ENCODE results near the gene CXADR. TPM values are rescaled to one million over a fixed set of nuclear protein-coding genes. Genes with fewer than 3 reads are reported as not detected.

The CXADR gene
- total and polyA plus RNA-seq, 8 donors: 20.2 to 28.6 (median 25.8) TPM

DNA sequence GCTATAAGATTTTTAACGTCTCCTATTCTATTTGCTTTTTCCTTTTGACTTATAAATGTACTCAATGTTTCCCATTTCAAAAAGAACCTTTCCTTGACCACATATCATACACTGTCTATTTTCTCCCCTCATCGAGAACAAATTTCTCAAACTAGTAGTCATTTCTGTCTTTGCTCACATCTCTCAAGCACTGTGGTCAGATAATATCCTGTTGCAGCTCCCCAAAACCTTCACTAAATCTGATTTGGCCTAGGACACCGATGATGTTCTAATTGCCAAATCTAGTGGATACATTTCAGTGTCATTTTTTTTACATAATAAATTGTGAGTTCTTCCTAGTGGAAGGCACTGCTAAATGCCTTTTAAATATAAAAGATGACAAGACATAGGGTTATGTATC, 19.4 kb downstream of the CXADR start:
- Histone ChIP-seq H3K36me3 (no peaks in the 10 kb centered on the region), H3K4me3 (no peak overlapping the region), H3K4me1 (peaks cover 0 to 8% of the 10 kb centered on the region in 2 donors), H3K27ac (no peak overlapping the region), H3K27me3 (no peaks in the 10 kb centered on the region), H3K9me3 (no peaks in the 10 kb centered on the region)
- no peak for DNase-seq
- ATAC-seq: no peak
- TF ChIP-seq, protein P1, sequence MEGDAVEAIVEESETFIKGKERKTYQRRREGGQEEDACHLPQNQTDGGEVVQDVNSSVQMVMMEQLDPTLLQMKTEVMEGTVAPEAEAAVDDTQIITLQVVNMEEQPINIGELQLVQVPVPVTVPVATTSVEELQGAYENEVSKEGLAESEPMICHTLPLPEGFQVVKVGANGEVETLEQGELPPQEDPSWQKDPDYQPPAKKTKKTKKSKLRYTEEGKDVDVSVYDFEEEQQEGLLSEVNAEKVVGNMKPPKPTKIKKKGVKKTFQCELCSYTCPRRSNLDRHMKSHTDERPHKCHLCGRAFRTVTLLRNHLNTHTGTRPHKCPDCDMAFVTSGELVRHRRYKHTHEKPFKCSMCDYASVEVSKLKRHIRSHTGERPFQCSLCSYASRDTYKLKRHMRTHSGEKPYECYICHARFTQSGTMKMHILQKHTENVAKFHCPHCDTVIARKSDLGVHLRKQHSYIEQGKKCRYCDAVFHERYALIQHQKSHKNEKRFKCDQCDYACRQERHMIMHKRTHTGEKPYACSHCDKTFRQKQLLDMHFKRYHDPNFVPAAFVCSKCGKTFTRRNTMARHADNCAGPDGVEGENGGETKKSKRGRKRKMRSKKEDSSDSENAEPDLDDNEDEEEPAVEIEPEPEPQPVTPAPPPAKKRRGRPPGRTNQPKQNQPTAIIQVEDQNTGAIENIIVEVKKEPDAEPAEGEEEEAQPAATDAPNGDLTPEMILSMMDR (IDR thresholded peaks at IDR 0.05): no peak
- intact Hi-C loops (cut with DNase I): no loop called here

DNA sequence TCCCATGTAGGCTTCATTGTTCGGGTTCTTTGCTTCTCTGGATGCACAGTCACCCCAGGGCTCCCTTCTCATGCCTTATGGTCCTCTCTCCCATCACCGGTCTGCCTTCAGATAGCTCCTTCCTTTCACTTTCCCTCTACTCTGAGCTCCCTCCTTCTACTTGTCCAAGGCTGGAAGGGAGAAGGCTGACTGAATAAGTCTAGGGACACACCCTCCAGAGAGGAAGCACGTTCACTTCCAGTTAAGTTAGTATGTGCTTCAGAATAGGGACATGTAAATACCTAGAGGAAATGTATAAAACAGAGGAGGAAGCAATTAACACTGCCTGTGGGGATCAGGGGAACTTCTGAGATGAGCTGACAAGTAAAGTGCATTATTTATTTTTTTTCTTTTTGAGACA, 23.5 kb downstream of the CXADR start:
- no peaks in the 10 kb centered on the region for H3K36me3 ChIP-seq
- DNase-seq (no peak), ATAC-seq (peak; percentile 64)
- no peak overlapping the region for H3K4me3 ChIP-seq
- intact Hi-C loops (cut with DNase I): no loop called here
- TF ChIP-seq, protein P1 (IDR thresholded peaks at IDR 0.05): no peak
- no peaks in the 10 kb centered on the region for H3K27me3 ChIP-seq
- H3K9me3 ChIP-seq: no peaks in the 10 kb centered on the region
- no peak overlapping the region for H3K27ac ChIP-seq
- H3K4me1 ChIP-seq: peaks cover 0 to 13% of the 10 kb centered on the region in 2 donors

DNA sequence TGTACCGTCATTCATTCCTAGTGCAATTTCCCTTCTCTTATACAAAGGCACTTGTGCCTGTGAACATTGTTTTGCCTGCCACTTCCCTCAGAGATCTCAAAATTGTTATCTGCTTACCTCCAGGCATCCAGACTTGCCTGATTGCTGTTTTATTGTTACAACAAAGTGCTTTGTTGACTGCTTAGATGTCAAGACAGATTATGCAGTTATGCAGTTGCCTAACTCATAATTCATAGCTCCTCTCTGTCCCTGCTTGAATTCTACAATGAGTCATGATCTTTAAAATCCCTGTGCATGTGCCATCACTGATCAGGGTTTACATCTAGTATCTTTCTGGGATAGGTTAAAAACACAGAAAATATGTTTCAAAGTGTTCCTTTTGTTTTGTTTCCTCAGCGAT, 24.5 kb downstream of the CXADR start:
- TF ChIP-seq, protein P1 (IDR thresholded peaks at IDR 0.05): no peak
- Histone ChIP-seq H3K4me3 (no peak overlapping the region), H3K36me3 (no peaks in the 10 kb centered on the region), H3K9me3 (no peaks in the 10 kb centered on the region), H3K27me3 (no peaks in the 10 kb centered on the region), H3K27ac (no peak overlapping the region), H3K4me1 (peaks cover 0 to 18% of the 10 kb centered on the region in 2 donors)
- DNase-seq (no peak), ATAC-seq (peak; percentile 50)
- intact Hi-C loops (cut with DNase I): no loop called here

DNA sequence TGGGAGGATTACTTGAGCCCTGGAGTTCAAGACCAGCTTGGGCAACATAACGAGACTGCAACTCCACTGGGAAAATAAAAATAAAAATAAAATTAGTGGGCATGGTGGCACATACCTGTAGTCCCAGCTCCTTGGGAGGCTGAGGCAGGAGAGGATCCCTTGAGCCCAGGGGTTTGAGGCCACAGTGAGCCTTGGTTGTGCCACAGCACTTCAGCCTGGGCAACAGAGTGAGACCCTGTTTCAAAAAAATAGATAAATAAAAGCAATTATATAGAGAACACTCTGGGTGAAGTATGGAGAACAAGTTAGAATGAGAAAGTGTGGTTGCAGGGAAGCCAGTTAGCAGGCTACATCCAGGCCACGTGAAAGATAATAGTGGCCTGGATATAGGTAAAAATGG, 25.7 kb downstream of the CXADR start:
- TF ChIP-seq, protein P1 (IDR thresholded peaks at IDR 0.05): no peak
- H3K27me3 ChIP-seq: no peaks in the 10 kb centered on the region
- DNase-seq (no peak), ATAC-seq (no peak)
- H3K9me3 ChIP-seq: no peaks in the 10 kb centered on the region
- intact Hi-C loops (cut with DNase I): no loop called here
- H3K4me3 ChIP-seq: no peak overlapping the region
- peaks cover 0 to 22% of the 10 kb centered on the region in 2 donors for H3K4me1 ChIP-seq
- H3K36me3 ChIP-seq: no peaks in the 10 kb centered on the region
- no peak overlapping the region for H3K27ac ChIP-seq

DNA sequence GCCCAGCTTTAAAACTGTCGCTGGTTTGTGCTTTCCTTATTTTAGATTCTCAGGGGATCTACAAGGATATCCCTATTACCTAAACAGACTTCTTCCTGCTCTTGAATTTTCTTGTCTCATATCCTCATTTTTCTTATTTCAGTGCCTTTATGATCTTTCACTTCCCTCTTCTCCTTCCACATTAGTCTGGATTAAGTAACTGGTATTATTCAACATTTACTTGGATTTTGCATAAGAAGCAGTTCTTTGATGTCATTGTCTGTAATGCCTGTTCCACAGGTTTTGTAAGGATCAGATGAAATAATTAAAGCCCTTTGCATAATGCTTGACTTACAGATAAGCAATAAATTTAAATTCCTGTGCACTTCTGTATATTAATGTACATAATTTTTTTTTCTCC, 26.5 kb downstream of the CXADR start:
- H3K36me3 ChIP-seq: no peaks in the 10 kb centered on the region
- intact Hi-C loops (cut with DNase I): no loop called here
- DNase-seq (no peak), ATAC-seq (no peak)
- H3K9me3 ChIP-seq: no peaks in the 10 kb centered on the region
- no peaks in the 10 kb centered on the region for H3K27me3 ChIP-seq
- H3K4me3 ChIP-seq: no peak overlapping the region
- TF ChIP-seq, protein P1 (IDR thresholded peaks at IDR 0.05): no peak
- H3K4me1 ChIP-seq: peaks cover 0 to 22% of the 10 kb centered on the region in 2 donors
- no peak overlapping the region for H3K27ac ChIP-seq
